Stimulated activated CD4-positive, alpha-beta T cell treated with anti-CD3 and anti-CD28 coated beads, Interleukin-1b, Interleukin-23, amount 100 ng/mL, for 4 hours (primary cell): ENCODE data around the gene TGM3.

Experiments used
- DNase-seq, 2 donors: peaks; one replicate each; pipeline ENCODE4 v3.0.0-alpha.2; 2020; ENCODE audit warnings: low read depth in 2 of 2

The TGM3 gene

GRCh38 chr20:2307136-2307535 is 11.3 kb downstream of the TGM3 start:
- no peak for DNase-seq

DNA sequence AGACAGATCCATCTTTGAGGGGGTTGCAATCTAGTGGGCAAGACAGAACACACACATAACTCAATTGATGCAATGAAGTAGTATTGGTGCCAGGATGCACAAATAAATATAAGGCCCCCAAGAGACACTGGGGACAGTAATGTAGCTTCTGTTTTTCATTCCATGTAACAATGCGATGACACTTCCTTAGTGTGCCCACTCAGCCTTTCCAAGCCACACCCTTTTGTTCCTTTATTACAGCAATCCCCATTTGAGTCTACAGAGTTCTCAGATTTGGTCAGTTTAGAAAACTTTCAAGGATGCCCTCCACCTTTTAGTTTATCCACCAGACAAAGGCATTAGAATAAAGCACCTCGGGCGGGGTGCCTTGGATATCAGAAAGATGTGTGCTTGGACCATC is 15.5 kb downstream of the TGM3 start:
- DNase-seq, result no peak

- no peak for DNase-seq
These were observed 17.1 kb downstream of the TGM3 start for GRCh38 chr20:2312876-2313275.

DNA sequence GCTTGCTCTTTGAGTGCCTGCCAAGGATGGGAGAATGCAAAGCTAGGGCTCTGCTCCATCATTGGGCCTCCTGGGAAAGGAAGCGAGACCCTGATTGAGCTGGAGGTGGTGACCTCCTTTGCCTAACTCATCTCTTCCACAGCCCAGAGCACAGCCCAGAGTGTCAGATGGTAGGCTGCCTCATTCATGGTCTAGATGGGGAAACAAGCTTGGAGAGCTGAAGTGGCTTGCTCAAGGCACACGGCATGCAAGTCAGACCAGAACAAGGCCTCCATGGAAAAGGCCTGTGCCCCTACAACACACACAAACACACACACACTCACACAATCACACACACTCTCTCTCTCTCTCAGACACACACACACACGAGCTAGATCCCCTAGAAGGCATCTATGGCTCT is 17.5 kb downstream of the TGM3 start:
- DNase-seq, result no peak

GRCh38 chr20:2314759-2315439 is 19.1 kb downstream of the TGM3 start:
- DNase-seq, result no peak

GRCh38 chr20:2315440-2315778 is 19.6 kb downstream of the TGM3 start:
- DNase-seq, result no peak

DNA sequence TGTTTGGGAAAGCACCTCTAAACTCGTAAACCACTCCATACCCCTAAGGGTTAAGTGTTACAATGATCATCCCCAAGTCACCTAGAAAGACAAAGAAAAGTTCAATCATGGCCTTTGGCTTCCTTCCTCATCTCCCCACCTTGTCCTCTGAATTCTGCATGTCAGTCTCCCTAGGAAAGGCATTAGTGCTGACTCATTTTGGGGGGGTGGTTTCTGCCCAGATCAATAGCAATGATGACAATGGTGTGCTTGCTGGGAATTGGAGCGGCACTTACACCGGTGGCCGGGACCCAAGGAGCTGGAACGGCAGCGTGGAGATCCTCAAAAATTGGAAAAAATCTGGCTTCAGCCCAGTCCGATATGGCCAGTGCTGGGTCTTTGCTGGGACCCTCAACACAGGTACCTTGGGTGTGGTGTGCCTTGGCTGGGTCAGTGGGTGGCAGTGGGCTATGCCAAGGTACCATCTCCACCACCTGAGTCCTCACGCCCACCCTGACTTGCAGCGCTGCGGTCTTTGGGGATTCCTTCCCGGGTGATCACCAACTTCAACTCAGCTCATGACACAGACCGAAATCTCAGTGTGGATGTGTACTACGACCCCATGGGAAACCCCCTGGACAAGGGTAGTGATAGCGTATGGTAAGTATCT is 21.2 kb downstream of the TGM3 start:
- no peak for DNase-seq

DNA sequence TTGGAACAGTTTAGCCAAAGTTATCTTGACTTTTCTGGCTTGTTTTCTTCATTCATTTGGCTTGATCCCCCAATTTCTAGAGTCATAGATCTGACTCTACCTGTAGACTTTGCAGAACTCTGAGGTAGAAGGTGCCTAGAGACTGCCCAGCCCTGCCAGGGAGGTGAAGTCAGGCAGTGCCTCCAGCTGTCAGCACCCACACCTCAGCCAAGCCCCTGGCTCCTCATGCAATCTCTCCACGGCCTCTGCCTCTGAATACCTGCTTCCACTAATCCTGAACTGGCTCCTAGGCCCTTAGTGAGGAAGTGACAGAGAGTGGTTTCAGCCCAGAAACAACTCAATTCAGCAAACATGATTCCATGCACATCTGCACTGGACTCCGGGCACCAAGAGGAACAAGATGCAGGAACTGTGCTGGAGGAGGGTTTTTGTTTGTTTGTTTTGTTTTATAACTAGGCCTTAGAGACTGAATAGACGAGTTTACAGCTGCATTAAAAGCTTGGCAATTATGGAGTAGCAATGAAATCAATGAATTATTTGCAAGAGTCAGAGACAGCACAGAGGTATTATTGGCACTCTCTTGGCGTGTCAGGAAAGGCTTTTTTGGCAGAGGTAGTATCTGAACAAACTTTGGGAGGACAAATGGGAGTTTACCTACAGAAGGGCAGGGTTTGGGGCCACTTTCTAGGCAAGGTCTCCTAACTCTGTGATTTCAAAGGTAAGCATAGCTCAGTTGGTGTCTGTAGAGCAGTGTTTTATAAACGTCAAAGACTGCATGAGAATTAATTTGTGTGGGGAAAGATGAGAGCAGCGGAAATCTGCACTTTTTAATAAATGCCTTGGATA is 25.2 kb downstream of the TGM3 start:
- DNase-seq, result no peak

GRCh38 chr20:2323051-2323450 is 27.2 kb downstream of the TGM3 start:
- DNase-seq, result no peak

DNA sequence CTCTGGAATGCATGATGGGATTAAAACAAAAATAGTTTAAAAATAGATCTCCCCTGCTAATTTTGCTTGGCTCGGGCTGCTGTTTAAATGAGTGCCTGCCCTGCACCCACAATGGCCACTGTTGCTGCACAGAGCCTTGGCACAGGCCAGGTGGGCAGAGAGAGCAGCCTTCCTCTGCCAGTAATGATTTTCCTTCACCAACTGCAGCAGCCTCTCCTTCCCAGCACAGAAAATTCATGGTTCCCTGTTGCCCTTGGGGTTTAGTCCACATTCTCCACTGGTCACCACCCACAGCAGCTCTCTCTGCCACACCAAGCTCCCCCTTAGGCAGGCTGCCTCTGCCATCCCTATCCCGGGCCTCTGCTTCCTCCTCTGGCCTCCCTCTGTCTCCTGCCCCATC is 30.2 kb downstream of the TGM3 start:
- no peak for DNase-seq

DNA sequence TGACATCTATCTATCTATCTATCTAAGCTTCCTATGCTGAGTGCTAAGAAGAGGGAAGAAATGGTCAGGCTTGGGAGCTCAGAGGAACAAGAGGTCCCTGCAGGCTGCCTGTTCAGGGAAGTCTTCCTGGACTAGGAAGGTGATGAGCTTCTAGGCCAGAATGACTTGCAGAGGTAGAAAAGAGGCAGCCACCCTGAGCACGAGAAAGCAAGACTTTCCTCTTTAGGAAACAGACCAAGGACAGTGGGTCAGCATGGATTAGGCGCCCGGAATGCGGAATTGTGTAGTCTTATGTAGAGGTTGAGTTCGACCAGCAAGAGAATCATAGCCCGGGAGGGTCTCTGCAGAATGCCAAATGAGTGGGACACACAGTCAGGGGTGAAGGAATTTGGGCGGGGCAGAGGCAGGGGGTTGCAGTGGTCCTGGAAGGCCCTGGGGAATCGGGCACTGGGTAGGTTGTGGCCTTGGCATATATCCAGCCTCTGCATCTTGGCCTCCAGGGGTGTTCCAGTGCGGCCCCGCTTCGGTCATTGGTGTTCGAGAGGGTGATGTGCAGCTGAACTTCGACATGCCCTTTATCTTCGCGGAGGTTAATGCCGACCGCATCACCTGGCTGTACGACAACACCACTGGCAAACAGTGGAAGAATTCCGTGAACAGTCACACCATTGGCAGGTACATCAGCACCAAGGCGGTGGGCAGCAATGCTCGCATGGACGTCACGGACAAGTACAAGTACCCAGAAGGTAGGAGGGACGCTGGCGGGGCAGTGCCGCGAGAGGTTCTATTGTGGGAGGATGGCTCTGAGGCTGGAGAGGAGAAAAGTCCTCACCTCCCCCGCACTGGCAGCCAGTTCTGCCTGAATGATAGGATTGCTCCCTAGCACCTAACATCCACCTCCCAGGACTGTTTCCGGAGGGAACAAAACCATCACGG is 32.1 kb downstream of the TGM3 start:
- no peak for DNase-seq

- no peak for DNase-seq
These were observed 33.5 kb downstream of the TGM3 start for GRCh38 chr20:2329286-2329685.

- DNase-seq, result no peak
These were observed 34.4 kb downstream of the TGM3 start for GRCh38 chr20:2330090-2330695.

DNA sequence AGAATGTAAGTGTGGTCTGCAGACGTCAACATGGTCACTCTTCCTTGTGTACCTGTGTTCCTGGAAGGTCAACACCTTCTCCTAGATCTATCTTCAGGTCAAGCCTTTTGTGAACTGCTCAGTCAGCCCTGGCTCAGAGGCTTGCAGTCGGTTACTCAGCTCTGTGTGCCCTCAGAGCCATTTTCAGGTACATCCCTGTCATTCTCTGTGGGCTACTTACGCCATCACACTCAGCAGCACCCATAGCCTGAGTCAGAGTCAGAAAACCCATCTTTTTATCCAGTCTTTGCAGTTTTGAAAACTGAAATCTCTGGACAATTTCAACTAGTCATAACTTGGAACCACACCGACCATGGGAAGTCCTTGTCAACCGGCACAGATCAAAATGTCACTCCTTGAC is 35.3 kb downstream of the TGM3 start:
- DNase-seq, result no peak

- DNase-seq, result no peak
These were observed 36.2 kb downstream of the TGM3 start for GRCh38 chr20:2331901-2332565.

DNA sequence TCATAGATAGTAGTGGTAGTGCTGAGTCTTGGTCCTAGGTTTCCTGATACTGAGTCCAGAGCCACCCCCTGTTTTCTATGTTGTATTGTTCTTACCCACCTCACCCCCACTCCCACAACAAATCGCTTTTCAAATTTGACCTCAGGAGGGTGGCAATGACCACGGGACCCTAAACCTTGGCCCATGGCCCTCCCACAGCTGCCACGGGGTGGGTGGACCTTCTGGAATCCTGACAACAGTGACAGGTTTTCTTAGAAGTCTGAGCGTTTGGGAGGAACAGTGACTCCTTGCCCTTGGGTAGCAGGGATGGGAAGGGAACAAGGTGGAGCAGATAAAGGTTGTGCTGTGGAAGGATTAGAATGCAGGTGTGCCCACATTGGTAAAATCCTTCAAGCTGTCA is 36.9 kb downstream of the TGM3 start:
- no peak for DNase-seq

DNA sequence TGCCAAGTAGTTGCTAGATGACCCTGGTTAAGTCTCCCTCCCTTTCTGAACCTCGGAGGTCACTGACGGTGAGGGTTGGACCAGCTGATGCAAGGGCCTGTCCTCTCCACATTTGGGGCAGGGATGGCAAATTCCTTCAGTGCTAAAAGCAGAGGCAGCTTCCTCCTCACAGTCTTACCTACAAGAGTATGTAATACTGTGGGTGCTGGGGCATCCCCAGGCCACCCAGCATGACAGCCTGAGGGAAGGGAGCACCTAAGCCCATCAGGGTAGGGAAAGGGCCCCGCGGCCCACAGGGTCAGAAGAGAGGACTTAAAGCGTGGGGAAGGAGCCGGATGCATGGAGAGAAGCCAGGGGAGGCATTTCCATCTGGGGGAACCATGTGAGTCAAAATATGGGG is 38.0 kb downstream of the TGM3 start:
- DNase-seq, result no peak

- no peak for DNase-seq
These were observed 39.5 kb downstream of the TGM3 start for GRCh38 chr20:2335096-2335870.

DNA sequence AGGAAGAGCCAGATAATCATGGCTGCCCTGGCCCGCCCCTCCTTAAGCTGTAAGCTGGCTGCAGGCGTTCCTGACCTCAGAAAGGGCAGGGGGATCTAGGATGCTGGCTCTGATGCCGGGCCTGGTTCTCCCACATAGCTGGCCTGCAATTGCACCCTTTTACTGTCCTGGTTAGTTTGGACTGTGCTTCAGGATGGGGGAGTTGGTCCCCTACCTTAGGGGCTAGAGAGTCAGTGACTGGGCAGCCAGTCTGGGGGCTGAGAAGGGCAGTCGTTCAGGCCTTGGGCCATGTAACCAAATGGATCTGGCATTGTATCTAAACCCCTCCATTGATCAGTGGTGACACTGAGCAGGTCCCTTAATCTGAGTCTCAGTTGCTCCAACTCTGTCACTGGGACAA is 40.7 kb downstream of the TGM3 start:
- DNase-seq, result no peak

GRCh38 chr20:2337142-2337541 is 41.3 kb downstream of the TGM3 start:
- no peak for DNase-seq
